Activated CD8-positive, alpha-beta memory T cell treated with anti-CD3 and anti-CD28 coated beads, Interleukin-2, amount 50 U/mL, for 24 hours (primary cell): ENCODE results near the gene ZNF343.

Source experiments
- DNase-seq: peaks from one replicate; pipeline ENCODE4 v3.0.0-alpha.2; 2020; ENCODE audit errors: extremely low read depth

ZNF343 gene

DNA sequence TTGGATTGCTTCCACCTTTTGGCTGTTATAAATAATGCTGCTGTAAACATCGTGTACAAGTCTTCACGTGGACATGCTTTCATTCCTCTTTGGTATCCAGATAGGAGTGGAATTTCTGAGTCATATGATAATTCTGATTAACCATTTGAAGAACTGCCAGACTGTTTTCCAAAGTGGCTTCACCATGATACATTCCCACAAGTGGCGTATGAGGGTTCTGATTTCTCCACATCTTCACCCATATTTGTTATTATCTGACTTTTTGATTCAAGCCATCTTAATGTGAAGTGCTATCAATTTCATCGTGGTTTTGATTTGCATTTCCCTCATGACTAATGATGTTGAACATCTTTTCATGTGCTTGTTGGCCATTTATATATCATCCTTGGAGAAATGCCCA is 35.2 kb downstream of the ZNF343 start:
- no peak for DNase-seq

DNA sequence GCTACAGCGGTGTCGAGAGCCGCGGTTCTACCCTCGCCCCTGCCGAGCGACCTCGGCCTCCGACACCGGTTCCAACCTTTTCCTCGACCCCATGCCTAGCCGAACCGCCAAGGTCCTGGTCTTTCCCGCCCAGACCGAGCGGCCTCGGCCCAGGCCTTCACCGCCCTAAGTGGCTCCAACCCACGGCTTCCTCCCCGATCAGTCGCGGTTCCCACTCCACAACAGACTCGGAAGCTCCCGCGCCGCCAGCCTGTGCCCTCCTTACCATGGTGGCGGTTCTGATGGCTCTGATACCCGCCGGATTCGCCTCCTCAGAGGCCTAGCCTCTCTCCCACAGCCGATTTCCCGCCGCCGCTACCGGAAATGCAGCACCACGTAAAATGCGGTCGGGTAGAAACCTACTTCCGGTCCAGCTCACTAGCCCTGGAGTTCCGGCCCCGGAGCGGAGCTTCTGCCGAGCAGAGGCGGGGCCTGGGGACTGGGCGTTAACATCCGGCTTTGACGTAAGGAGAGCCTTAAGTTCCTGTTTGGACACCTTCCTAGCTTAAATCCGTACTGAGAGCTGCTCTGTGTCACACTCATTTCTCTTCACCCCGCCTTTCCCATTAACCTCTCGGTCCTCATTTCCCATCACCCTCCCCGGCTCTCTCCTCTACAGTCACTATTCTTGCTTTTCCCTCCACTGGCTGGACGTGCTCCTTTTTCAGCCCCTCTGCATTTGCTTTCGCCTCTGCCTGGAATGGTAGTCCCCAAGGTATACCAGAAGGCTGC is 38.1 kb downstream of the ZNF343 start, which contains the start of gene SNRPB:
Gene SNRPB (minus strand): TSS at position 367 of the 771 bp plus-strand sequence. CDS start 99 bp downstream, at position 268.
- peak; percentile 93 for DNase-seq

DNA sequence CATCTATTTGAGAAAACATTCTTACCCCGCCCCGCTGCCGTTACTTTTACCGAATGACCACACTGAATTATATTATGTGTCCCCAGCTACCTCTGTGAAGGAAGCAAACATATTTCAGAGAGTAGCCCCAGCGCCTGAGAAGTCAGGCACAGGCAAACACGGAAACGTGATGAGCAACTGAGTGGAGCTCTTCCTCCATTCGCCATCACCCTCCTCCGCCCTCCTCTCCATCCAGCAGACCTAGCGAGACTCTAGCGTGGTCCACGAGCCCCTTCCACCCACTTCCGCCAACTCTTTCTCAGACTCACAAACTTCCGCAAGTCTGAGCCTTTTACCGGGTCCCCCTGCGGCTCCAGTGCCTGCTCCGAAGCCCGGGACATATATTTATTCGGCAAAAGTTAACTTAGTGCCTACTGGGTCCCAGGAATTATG is 38.7 kb downstream of the ZNF343 start:
- no peak for DNase-seq

DNA sequence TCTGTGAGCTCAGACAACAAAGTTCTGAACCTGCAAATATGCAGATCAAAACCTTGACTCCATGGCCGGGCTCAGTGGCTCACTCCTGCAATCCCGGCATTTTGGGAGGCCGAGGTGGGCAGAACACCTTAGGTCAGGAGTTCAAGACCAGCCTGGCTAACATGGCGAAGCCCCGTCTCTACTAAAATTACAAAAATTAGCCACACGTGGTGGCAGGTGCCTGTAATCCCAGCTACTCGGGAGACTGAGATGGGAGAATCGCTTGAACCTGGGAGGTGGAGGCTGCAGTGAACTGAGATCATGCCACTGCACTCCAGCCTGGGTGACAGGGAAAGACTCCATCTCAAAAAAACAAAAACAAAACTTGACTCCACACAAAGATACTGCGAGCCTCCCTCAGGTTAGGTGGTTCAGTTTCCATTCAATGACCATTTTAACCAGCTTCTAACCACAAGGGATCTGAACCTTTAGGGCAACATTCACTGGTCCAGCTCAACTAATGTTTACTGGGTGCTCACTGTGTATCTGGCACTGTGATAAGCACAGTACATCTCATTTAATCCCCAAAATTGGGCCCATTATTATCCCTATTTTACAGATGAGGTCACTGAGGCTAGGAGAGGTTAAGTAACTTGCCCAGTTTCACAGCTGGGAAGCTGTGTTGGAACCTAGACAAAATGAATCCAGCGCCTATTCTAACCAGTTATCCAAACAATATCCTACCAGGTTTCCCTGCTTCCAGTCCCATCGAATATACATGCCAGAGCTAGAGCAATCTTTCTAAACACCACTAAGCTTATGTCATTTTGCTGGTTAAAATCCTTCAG is 39.9 kb downstream of the ZNF343 start:
- DNase-seq, result no peak

DNA sequence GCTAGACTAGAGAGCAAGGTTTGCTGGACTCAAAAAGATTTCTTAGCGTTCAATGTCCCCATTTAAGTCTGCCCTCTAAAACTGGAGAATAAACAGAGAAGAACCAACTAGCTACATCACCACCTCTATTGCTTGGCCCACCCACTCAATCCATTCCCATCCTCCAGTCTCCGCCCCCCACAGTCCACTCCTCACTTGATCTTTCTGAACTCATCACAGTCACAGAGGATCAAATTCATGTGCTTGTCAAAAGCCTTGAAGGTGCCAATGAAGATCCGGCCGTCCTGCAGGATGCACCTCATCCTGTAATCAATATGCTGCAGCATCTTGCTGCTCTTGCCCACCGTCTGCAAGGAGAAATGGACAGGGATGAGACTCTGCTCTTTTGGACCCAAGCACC is 41.3 kb downstream of the ZNF343 start:
- no peak for DNase-seq

DNA sequence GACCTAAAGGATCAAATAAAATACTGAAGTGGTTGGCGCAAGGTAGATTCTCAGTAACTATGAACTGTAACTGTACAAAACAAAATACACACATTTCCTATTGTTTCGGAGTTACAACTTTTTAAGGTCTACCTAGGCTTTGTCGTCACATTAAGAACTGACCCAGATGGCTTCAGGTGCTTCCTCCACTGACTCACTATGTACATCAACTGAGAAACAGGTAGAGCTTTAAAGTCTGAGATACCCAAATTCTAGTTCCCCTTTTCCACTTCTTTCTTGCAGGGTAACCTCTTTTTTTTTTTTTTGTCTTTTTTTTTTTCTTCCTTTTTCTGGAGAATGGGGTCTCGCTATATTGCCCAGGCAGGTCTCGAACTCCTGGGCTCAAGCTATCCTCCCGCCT is 43.6 kb downstream of the ZNF343 start:
- DNase-seq, result no peak

DNA sequence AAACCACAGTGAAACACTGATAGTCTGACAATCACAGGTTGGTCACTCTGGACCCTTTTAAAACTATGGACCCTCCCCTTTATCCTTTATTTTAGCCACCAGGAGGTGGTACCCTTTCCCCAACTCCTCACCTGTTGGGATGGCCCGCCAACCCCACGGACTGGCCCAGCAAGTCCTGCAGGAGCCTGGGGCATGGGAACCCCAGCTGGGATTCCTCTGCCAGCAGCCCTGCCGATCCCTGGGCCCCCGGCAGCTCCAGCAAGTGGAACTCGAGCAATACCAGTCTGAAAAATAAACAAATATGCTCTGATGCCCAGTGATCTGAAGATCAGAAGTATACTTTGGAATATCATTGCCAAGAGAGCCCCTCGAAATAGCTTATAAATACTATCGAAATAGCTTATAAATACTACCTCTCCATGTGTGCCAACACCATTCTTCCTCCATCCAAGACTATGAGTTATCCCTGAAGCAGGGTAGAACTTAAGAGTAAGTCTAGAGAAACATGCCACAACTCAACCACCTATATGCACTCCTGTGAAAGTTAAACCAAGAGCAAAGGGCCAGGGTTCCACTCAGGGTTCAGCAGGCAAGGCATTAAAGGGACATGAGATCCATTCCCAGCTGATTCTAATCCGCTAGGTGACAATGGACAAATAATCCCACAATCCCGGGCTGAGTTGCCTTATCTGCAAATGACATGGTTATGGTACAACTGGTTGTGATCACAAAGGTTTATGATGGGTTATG is 44.9 kb downstream of the ZNF343 start:
- DNase-seq, result no peak

DNA sequence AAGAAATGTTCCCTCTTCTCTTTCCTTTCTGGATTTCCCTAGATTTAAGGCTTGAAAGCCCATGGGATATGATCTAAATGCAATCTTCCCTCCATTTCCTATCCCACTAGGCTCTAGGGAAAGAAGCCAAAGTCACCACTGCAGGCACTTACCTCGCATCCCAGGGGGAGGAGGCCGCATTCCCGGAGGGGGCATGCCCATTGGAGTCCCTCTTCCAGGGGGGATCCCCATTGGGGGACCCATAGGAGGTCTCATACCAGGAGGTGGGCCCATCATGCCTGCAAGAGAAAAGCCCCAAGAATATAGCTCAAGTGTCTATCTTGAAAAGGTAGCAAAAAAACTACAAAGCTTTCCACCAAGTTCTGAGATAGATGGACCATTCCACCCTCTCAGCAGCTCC is 46.2 kb downstream of the ZNF343 start:
- DNase-seq, result no peak

DNA sequence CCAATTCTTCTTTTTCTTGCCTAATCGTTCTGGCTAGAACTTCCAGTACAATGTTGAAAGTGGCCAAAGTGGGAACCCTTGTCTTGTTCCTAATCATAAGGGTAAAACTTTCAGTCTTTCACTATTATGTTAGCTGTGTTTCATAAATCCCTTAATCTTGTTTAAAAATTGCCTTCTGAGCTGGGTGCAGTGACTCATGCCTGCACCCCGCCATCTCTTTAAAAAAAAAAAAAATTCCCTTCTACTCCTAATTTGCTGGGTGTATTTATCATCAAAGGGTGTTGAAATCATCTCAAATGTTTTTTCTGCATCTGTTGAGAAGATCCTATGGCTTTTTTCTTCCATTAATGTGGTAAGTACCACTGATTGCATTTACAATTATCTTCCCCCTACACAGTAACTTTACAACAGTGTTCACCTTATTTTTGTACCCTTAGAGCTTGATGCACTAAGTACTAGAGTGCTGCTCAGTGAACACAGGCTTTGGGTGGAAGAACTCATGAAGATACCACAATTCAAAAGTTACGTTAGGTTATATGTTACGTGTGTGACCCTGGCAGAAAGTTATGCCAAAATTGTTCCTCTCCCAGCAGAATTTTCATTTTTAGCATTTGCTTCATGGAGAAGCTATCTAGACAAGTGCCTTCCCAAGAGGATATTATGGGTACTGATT is 47.8 kb downstream of the ZNF343 start:
- DNase-seq, result no peak

DNA sequence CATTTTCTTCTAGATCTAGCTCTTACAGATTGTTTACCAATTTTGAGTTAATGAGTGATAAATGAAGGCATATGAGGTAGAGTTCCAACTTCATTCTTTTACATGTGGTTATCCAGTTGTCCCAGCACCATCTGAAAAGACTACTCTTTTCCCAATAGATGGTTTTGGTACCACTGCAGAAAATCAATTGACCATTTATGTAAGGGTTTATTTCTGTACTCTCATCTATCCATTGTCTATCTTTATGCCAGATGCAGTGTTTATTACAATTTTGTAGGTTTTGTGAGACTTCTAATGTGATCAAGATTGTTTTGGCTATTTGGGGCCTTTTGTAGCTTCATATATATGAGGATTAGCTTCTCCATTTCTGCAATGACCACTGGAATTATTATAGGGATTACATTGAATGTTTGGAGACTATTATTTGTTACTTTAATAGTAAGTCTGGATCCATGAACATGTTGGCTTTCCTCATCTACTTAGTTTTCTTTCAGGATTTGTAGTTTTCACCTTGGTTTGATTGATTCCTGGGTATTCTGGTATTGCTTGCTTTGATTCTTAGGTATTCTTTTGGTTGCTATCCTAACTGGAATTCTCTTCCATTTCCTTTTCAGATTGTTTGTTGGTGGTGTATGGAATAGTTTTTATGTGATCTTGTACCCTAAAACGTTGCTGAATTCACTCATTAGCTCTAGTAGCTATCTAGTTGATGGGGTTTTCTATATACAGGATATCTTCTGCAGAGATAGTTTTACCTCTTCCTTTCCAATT is 48.5 kb downstream of the ZNF343 start:
- no peak for DNase-seq

DNA sequence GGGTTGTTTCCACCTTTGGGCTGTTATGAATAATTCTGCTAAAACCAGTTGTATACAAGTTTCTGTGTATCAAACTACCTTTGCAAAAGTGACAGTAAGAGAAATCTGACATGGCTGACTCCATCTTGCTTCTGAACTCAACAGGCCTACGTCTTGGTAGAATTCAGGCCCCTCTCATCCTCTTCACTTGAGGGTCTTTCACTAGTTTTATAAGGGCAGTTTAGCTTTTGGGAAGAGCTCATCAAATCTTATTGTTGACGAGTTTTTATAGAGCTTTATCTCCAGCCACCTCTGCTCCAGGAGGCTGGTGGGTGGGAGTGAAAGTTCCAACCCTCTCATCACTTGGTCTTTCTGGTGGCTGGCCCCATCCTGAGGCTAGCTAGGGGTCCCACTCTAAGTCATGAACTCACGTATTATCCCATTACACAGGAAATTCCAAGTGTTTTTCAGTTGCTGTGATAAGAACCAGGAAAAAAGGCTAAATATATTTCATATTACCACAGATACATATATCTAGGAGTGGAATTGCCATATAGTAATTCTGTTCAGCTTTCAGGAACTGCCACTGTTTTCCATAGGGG is 49.7 kb downstream of the ZNF343 start:
- DNase-seq, result no peak

DNA sequence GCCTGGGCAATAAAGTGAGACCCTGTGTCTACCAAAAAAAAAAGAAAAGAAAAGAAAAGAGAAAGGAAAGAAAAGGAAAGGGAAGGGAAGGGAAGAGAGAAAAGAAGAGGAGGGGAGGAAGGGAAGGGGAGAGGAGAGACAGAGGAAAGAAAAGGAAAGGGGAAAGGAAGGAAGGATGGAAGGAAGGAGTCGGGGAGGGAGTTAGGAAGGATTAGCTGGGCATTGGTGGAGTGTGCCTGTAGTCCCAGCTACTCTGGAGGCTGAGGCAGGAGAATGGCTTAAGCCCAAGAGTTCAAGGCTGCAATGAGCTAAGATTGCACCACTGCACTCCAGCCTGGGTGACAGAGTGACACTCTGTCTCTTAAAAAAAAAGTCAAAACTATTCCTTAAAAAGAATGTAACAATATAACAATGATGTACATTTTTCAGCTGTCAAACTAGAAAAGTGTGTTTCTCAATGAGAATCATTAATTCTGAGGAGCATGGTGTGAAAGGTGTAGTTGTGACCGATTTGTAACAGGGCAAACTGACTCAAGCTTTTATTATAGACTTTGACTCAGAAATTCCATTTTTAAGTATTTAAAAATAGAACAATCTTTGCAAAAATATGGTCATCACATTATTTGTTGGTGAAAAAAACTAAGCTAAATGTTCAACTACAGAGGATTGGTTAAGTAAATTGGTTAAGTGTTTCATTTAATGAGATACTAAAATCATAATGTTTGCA is 52.8 kb downstream of the ZNF343 start:
- DNase-seq, result no peak

DNA sequence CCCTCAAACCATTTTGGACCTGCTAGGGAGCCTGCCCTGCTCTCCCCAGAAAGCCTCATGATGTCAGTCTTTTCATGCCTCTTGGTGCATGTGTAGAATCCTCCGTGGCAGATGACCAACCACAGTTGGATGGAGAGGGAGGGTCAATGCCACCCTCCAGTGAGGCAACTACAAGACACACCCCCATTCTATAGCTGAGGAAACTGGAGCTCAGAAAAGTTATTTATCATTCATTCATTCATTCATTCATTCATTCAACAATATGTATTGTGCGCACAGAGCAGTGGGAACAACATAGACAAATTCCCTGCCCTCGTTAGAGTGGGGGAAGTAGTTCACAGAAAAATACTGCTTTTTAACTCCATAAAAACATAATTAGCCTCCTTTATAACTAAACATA is 54.9 kb downstream of the ZNF343 start:
- DNase-seq, result no peak

DNA sequence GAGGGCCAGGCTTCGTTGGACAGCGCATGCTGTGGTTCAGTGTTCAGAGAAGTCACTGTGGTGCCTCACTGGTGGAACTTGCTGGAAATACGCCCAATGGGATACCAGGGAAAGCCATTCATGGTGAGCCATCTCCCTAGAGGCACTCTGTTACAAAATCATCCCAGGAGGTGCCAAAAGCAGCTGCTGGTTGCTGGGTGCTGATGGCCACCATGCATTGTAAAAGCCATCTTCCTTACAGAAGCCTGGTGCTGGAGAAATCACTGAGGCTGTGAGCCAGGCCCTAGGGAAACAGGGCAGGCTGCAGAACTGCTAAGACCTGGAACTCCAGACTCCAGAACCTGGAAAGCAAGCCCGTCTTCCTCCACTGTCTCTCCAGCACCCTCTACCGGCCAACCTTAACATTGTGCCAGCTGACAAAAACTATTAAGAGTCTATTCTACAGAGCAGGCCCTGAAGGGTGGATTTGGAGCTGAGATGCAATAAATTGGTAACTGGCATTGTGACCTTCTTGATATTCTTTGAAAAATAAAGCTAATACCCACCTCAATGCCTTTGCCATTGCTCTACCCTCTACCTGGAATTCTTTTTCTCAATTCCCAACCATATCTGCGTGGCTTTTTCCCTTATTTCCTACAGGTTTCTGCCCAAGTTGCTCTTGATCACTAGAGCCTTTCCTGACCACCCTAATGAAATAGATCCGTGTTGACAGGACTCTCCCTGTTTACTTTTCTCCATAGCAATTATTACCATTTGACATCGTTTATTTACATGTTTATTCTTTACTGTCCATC is 56.6 kb downstream of the ZNF343 start:
- DNase-seq, result no peak

DNA sequence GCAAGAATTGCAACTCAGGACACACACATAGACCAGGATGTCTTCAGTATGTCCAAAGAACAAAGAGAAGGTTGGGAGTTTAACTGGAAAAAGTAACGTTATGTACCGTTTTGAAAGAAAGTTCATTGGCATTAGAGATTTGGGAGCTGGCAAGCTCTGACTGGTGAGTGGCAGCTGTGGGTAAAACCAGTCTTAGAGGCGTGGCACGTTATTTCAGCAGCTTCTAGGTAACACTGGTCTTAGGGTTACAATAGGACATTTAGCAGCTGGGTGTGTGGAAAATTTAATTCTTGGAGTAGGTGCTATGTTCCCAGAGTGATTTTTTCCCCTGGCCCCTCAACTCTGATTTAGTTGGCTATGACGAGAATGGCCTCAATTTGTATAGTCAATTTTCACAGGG is 57.3 kb downstream of the ZNF343 start:
- no peak for DNase-seq

DNA sequence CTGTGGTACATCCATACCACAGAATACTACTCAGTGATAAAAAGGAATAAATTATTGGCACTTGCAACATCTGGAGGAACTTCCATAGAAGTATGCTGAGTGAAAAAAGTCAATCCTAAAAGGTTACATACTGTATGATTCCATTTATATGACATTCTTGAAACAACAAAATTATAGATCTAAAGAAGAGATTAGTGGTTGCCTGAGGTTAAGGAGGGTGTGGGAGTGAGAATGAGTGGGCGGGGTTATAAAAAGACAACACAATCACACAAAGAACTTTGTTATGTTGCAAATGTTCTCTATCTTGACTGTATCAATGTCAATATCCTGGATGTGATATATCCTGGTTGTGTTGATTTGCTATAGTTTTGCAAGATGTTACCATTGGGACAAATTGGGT is 59.3 kb downstream of the ZNF343 start:
- DNase-seq, result no peak

DNA sequence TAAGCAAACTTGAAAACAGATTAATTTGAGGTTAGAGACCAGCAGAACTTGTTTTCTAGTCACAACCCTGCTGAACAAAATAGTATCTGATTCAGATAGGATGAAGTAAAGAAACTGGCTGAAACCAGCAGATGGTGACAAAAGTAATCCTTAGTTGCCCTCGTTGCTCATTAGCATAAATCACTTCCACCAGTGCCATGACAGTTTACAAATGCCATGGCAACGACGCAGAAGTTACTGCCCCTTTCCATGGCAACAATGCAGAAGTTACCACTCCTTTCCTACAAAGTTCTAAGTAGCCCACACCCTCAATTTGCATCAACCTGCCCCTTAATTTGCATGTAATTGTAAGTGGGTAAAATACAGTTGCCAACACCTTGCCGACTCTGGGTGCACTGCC is 61.9 kb downstream of the ZNF343 start:
- DNase-seq, result no peak
